Ishikawa (cell line): ENCODE results near the gene KCNC1.

ENCODE experiments used
- CEBPB ChIP-seq: IDR thresholded peaks from 2 replicates; pipeline ENCODE4 v1.6.1; 2012
- CREB1 ChIP-seq: IDR thresholded peaks from 2 replicates; pipeline ENCODE4 v1.6.1; 2012; ENCODE audit warnings: low read depth
- EGR1 ChIP-seq: IDR thresholded peaks from 2 replicates; pipeline ENCODE4 v1.6.1; 2012
- EP300 ChIP-seq: IDR thresholded peaks from 2 replicates; pipeline ENCODE4 v1.6.1; 2012; ENCODE audit warnings: borderline replicate concordance
- FOXM1 ChIP-seq: IDR thresholded peaks from 2 replicates; pipeline ENCODE4 v1.6.1; 2012; ENCODE audit warnings: low read depth, borderline replicate concordance
- MAX ChIP-seq: IDR thresholded peaks from 2 replicates; pipeline ENCODE4 v1.6.1; 2012
- NFIC ChIP-seq: IDR thresholded peaks from 2 replicates; pipeline ENCODE4 v1.6.1; 2012
- RAD21 ChIP-seq: IDR thresholded peaks from 2 replicates; pipeline ENCODE4 v1.6.1; 2012; ENCODE audit warnings: low read depth
- TAF1 ChIP-seq: IDR thresholded peaks from 2 replicates; pipeline ENCODE4 v1.6.1; 2012; ENCODE audit warnings: low read depth, mild to moderate bottlenecking
- TCF12 ChIP-seq: IDR thresholded peaks from 2 replicates; pipeline ENCODE4 v1.6.1; 2012; ENCODE audit warnings: low read depth
- TEAD4 ChIP-seq: IDR thresholded peaks from 2 replicates; pipeline ENCODE4 v1.6.1; 2012
- USF1 ChIP-seq: IDR thresholded peaks from 2 replicates; pipeline ENCODE4 v1.6.1; 2012
- YY1 ChIP-seq: IDR thresholded peaks from 2 replicates; pipeline ENCODE4 v1.6.1; 2012; ENCODE audit warnings: low read depth
- ZBTB7A ChIP-seq: IDR thresholded peaks from 2 replicates; pipeline ENCODE4 v1.6.1; 2012; ENCODE audit warnings: low read depth
- TF ChIP-seq, protein P1 (sequence below): IDR thresholded peaks from 2 replicates; pipeline ENCODE4 v1.6.1; 2012; ENCODE audit warnings: low read depth, mild to moderate bottlenecking

Gene KCNC1

DNA sequence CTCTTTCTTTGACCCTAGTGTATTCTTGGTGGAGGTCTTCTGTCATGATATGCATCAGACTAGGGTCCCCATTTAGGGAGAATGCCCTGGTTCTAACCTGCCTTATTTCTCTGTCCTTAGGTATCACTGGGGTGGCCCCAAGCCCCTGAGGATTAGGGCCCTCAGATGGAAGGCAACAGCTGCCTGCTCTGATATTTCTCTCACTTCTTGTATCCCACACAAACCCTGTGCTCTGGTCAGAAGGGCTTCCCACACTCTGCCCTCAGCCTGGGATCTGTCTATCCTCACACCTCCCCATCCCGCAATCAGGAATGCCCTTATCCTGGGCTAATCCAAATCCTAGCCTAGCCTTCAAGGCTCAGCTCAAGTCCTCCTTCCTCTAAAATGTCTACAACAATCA, 75.5 kb downstream of the KCNC1 start:
- no peak for TF ChIP-seq TEAD4
- TF ChIP-seq TCF12: no peak
- TF ChIP-seq TAF1: no peak
- no peak for TF ChIP-seq RAD21
- no peak for TF ChIP-seq NFIC
- TF ChIP-seq, protein P1, sequence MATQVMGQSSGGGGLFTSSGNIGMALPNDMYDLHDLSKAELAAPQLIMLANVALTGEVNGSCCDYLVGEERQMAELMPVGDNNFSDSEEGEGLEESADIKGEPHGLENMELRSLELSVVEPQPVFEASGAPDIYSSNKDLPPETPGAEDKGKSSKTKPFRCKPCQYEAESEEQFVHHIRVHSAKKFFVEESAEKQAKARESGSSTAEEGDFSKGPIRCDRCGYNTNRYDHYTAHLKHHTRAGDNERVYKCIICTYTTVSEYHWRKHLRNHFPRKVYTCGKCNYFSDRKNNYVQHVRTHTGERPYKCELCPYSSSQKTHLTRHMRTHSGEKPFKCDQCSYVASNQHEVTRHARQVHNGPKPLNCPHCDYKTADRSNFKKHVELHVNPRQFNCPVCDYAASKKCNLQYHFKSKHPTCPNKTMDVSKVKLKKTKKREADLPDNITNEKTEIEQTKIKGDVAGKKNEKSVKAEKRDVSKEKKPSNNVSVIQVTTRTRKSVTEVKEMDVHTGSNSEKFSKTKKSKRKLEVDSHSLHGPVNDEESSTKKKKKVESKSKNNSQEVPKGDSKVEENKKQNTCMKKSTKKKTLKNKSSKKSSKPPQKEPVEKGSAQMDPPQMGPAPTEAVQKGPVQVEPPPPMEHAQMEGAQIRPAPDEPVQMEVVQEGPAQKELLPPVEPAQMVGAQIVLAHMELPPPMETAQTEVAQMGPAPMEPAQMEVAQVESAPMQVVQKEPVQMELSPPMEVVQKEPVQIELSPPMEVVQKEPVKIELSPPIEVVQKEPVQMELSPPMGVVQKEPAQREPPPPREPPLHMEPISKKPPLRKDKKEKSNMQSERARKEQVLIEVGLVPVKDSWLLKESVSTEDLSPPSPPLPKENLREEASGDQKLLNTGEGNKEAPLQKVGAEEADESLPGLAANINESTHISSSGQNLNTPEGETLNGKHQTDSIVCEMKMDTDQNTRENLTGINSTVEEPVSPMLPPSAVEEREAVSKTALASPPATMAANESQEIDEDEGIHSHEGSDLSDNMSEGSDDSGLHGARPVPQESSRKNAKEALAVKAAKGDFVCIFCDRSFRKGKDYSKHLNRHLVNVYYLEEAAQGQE: no peak
- TF ChIP-seq MAX: no peak
- no peak for TF ChIP-seq ZBTB7A
- no peak for TF ChIP-seq USF1
- TF ChIP-seq EGR1: no peak
- no peak for TF ChIP-seq CEBPB
- TF ChIP-seq EP300: no peak

GRCh38 chr11:17810746-17811145, 76.2 kb downstream of the KCNC1 start:
- TF ChIP-seq ZBTB7A (no peak), CREB1 (no peak), EP300 (no peak), TCF12 (no peak), FOXM1 (no peak), MAX (no peak), EGR1 (no peak), RAD21 (no peak), USF1 (no peak), CEBPB (no peak), TAF1 (no peak), NFIC (no peak), YY1 (no peak), TEAD4 (no peak)
- TF ChIP-seq, protein P1: no peak

DNA sequence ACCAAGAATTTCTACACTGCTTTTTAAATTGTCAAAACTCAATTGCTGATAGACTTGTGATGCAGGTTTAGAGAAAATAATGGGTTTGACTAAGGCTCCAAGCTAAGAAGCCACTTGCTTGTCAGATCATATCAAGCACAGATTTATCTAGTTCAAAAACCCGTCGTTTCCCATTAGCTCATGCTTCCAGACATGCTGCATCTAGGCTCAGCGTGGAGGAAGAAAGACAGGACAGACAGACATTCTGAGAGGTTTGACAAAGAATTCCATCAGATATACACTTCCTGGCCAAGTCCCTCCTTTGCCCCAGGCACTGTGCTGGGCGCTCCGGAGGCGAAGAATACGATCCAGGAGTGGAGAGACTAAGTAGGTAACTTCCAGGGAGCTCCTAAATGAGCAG, 76.8 kb downstream of the KCNC1 start:
- TF ChIP-seq USF1 (no peak), ZBTB7A (no peak), NFIC (no peak), TCF12 (no peak), EP300 (no peak), EGR1 (no peak), TAF1 (no peak), RAD21 (no peak), CREB1 (no peak), CEBPB (no peak), MAX (no peak), YY1 (no peak), TEAD4 (no peak), FOXM1 (no peak)
- TF ChIP-seq, protein P1: no peak
